B cell (primary cell): ENCODE results near the gene UBR4. TPM values are rescaled to one million over a fixed set of nuclear protein-coding genes. Genes with fewer than 3 reads are reported as not detected.

Experiments
- ATAC-seq: fragments of 200-7000 bp; cut with Tn5 transposase; one replicate; pipeline ENCODE4 v1.10.0; 2021; ENCODE audit warnings: low read depth, mild to moderate bottlenecking, moderate number of reproducible peaks, moderate library complexity
- CTCF ChIA-PET: fragments of 350-600 bp; sonication (Branson Sonifier 250); formaldehyde crosslinking; loops from one replicate; lab custom pipeline; 2021; ENCODE audit warnings: antibody characterized with exemption, inconsistent platforms; lab: Charles Lee
- POLR2A ChIA-PET: fragments of 350-600 bp; sonication (Branson Sonifier 250); formaldehyde crosslinking; loops from one replicate; lab custom pipeline; 2021; ENCODE audit warnings: antibody characterized with exemption; lab: Charles Lee
- DNase-seq: peaks from one replicate; pipeline ENCODE4 v3.0.0; 2013
- H2AFZ ChIP-seq: 2 replicates; pipeline ENCODE4 v1.6.1; 2012; ENCODE audit warnings: mild to moderate bottlenecking, low read depth, low read length; ENCODE audit not compliant: insufficient read depth, poor library complexity, severe bottlenecking
- H3K27ac ChIP-seq, 2 donors: 1 replicate in 1 of 2; 2 replicates in 1 of 2; pipeline ENCODE4 v1.5.1; 2012 to 2013; ENCODE audit warnings: low read length in 2 of 2, mild to moderate bottlenecking in 2 of 2, moderate library complexity in 1 of 2
- H3K27me3 ChIP-seq, 4 experiments: fragments of 200-600 bp in 1 of 4; sonication (generic) in 1 of 4; replicated peaks in 1 of 4; 1 replicate in 2 of 4; 2 replicates in 2 of 4; pipeline versions ENCODE4 v1.6.1 to v1.7.0; 2013 to 2016; ENCODE audit warnings: low read length in 3 of 4, mild to moderate bottlenecking in 2 of 4, mixed read lengths in 1 of 4, moderate library complexity in 1 of 4; ENCODE audit not compliant: insufficient read depth in 4 of 4, control insufficient read depth in 3 of 4; ENCODE audit errors: control extremely low read depth in 1 of 4
- H3K36me3 ChIP-seq, 2 experiments: replicated peaks in 1 of 2; 1 replicate in 1 of 2; 2 replicates in 1 of 2; pipeline versions ENCODE4 v1.6.1 to v1.7.1; 2013; ENCODE audit warnings: low read length in 1 of 2; ENCODE audit not compliant: insufficient read depth in 2 of 2, control insufficient read depth in 1 of 2; ENCODE audit errors: control extremely low read depth in 1 of 2, extremely low read depth in 1 of 2
- H3K4me1 ChIP-seq, 2 donors: fragments of 200-600 bp in 1 of 2; sonication (generic) in 1 of 2; 1 replicate in 1 of 2; 2 replicates in 1 of 2; pipeline versions ENCODE4 v1.5.1 to v1.6.1; 2013 to 2017; ENCODE audit warnings: low read length in 2 of 2; ENCODE audit not compliant: control insufficient read depth in 2 of 2, insufficient read depth in 2 of 2
- H3K4me2 ChIP-seq: replicated peaks from 2 replicates; pipeline ENCODE3; 2012; ENCODE audit warnings: mild to moderate bottlenecking, low read depth, low read length; ENCODE audit not compliant: poor library complexity, severe bottlenecking
- H3K4me3 ChIP-seq, 5 experiments: fragments of 200-600 bp in 1 of 5; sonication (generic) in 1 of 5; 1 replicate in 3 of 5; 2 replicates in 2 of 5; pipeline versions ENCODE4 v1.5.1 to v1.7.0; 2011 to 2016; ENCODE audit warnings: low read length in 4 of 5, mild to moderate bottlenecking in 4 of 5, low read depth in 2 of 5, control low read depth in 1 of 5, moderate library complexity in 1 of 5; ENCODE audit not compliant: insufficient read depth in 1 of 5; ENCODE audit errors: control extremely low read depth in 1 of 5, extremely low read depth in 1 of 5
- H3K79me2 ChIP-seq: fragments of 200-600 bp; sonication (generic); one replicate; pipeline ENCODE4 v1.6.0; 2016; ENCODE audit warnings: low read length; ENCODE audit not compliant: control insufficient read depth, insufficient read depth
- H3K9ac ChIP-seq: fragments of 200-600 bp; sonication (generic); 2 replicates; pipeline ENCODE4 v1.6.1; 2017; ENCODE audit warnings: mild to moderate bottlenecking, low read length, moderate library complexity
- H3K9me3 ChIP-seq, 3 donors: one replicate each; pipeline versions ENCODE4 v1.6.1 to v1.7.1; 2013; ENCODE audit warnings: low read length in 2 of 3; ENCODE audit not compliant: control insufficient read depth in 2 of 3, insufficient read depth in 1 of 3; ENCODE audit errors: control extremely low read depth in 1 of 3
- H4K20me1 ChIP-seq: 2 replicates; pipeline ENCODE4 v1.6.0; 2012; ENCODE audit warnings: mild to moderate bottlenecking, low read length; ENCODE audit not compliant: insufficient read depth, control insufficient read depth, poor library complexity, severe bottlenecking
- H3K27ac Mint-ChIP-seq: one replicate; pipeline ENCODE4 v1.8.0; 2021; ENCODE audit warnings: mixed read lengths
- H3K27me3 Mint-ChIP-seq: one replicate; pipeline ENCODE4 v1.8.0; 2021; ENCODE audit warnings: mixed read lengths
- H3K4me1 Mint-ChIP-seq: one replicate; pipeline ENCODE4 v1.8.0; 2021; ENCODE audit warnings: mixed read lengths
- H3K4me3 Mint-ChIP-seq: one replicate; pipeline ENCODE4 v1.8.0; 2021; ENCODE audit warnings: mixed read lengths
- H3K9me3 Mint-ChIP-seq: one replicate; pipeline ENCODE4 v1.8.0; 2022; ENCODE audit warnings: mixed read lengths; ENCODE audit not compliant: insufficient read depth
- EZH2 ChIP-seq: IDR thresholded peaks from 2 replicates; pipeline ENCODE4 v1.6.1; 2012; ENCODE audit warnings: borderline replicate concordance, low read depth, mild to moderate bottlenecking, moderate library complexity, low read length; ENCODE audit not compliant: insufficient read depth, poor library complexity, severe bottlenecking
- WGBS: methylation state at CpG from one replicate; pipeline ENCODE4 v1.1.5; 2013; ENCODE audit warnings: missing lambda C conversion rate; ENCODE audit not compliant: insufficient coverage; 5-methylcytosine and 5-hydroxymethylcytosine counted together
- intact Hi-C: fragments of 100-400 bp; cut with micrococcal nuclease; formaldehyde crosslinking; loops from one replicate; pipeline ENCODE4 v1.10.0; 2022
- polyA plus RNA-seq: library from polyadenylated mRNA; depleted of rRNA; stranded (reverse); fragments of >200 nt; gene quantifications from 2 replicates; pipeline ENCODE4 v1.2.3, GENCODE V29; 2012
- total RNA-seq, 2 donors: library from RNA; stranded (reverse); fragments of 120-200 nt in 1 of 2; gene quantifications; 1 replicate in 1 of 2; 2 replicates in 1 of 2; pipeline versions ENCODE4 v1.2.3 to v1.2.4, GENCODE V29; 2013 to 2022
- TF ChIP-seq, protein P1 (sequence below): fragments of 200-600 bp; IDR thresholded peaks from one replicate; pipeline ENCODE4 v1.8.0; 2022; ENCODE audit warnings: antibody characterized with exemption, mild to moderate bottlenecking

Gene UBR4
- total and polyA plus RNA-seq, 2 donors (not counting 1 experiment from before 2014, with no cell fraction given): 90.0 to 190 TPM

DNA sequence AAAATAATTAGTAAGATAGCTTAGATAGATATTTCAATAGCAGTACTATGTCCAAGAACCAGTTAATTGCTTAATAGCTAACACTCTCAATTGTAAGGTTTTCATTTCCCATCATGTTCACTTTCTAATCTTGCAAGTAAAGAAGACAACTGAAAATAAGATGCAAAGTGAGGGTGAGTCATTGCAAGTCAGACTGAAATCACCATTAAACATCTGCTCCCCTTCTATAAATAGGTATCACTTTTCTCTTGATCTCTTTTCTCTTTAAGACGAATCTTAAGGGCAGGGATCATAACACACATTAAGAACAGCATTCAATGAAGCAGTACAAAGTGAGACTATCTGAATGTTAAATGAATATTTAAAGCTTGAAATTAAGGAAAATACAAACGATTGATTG lies 40.4 kb downstream of the UBR4 start:
- H3K9me3 ChIP-seq: no peaks in the 10 kb centered on the region
- H3K4me2 ChIP-seq: no peak overlapping the region
- no CpG with 5 or more reads among the region's 2 CpGs for WGBS
- Mint-ChIP-seq H3K9me3 (no peaks in the 10 kb centered on the region), H3K27ac (no peak overlapping the region), H3K27me3 (no peaks in the 10 kb centered on the region), H3K4me3 (no peak overlapping the region), H3K4me1 (no peaks in the 10 kb centered on the region)
- no peak overlapping the region for H2AFZ ChIP-seq
- no peaks in the 10 kb centered on the region for H4K20me1 ChIP-seq
- intact Hi-C loops: no loop called here
- H3K36me3 ChIP-seq: peaks cover 12 to 96% of the 10 kb centered on the region in 2 experiments
- CTCF ChIA-PET: interaction anchor here (0.9 kb wide), 1 partner anchor 71 kb away, joined by 4 read pairs; no protein-coding TSS in a partner anchor
- no peak for ATAC-seq
- no peak overlapping the region for H3K4me3 ChIP-seq
- no peak overlapping the region for H3K9ac ChIP-seq
- no peak for DNase-seq
- POLR2A ChIA-PET: no interaction called here
- TF ChIP-seq EZH2: no peak
- TF ChIP-seq, protein P1, sequence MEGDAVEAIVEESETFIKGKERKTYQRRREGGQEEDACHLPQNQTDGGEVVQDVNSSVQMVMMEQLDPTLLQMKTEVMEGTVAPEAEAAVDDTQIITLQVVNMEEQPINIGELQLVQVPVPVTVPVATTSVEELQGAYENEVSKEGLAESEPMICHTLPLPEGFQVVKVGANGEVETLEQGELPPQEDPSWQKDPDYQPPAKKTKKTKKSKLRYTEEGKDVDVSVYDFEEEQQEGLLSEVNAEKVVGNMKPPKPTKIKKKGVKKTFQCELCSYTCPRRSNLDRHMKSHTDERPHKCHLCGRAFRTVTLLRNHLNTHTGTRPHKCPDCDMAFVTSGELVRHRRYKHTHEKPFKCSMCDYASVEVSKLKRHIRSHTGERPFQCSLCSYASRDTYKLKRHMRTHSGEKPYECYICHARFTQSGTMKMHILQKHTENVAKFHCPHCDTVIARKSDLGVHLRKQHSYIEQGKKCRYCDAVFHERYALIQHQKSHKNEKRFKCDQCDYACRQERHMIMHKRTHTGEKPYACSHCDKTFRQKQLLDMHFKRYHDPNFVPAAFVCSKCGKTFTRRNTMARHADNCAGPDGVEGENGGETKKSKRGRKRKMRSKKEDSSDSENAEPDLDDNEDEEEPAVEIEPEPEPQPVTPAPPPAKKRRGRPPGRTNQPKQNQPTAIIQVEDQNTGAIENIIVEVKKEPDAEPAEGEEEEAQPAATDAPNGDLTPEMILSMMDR: no peak
- H3K4me1 ChIP-seq: no peaks in the 10 kb centered on the region
- no peak overlapping the region for H3K27ac ChIP-seq
- no peaks in the 10 kb centered on the region for H3K79me2 ChIP-seq
- H3K27me3 ChIP-seq: no peaks in the 10 kb centered on the region

DNA sequence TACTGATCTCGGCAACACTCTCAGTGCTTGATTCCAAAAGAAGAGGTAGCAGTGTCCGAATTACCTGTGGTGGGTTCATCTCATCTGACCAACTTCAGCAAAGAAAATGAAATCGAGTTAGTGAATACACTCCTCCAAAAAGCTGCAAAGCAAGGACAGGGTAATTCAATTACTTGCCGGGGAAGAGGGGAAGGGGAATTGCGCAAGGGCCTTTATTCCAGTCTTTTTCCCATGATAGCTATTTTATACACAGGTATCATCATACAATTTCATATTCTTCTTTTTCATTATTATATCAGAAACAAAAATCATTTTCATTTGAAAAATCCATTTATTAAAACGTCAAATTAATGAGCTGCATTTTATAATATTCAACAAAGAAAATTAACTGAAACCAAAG lies 42.9 kb downstream of the UBR4 start:
- TF ChIP-seq EZH2: no peak
- TF ChIP-seq, protein P1: no peak
- CTCF ChIA-PET: interaction anchor here (1.6 kb wide), 1 partner anchor 74 kb away, joined by 5 read pairs; no protein-coding TSS in a partner anchor
- H3K4me2 ChIP-seq: no peak overlapping the region
- DNase-seq: no peak
- ATAC-seq: no peak
- no peak overlapping the region for H3K27ac ChIP-seq
- H4K20me1 ChIP-seq: no peaks in the 10 kb centered on the region
- H3K4me3 Mint-ChIP-seq: no peak overlapping the region
- WGBS: 100% methylated on average over 3 of the region's 6 CpGs
- POLR2A ChIA-PET: no interaction called here
- no peaks in the 10 kb centered on the region for H3K27me3 ChIP-seq
- intact Hi-C loops: no loop called here
- no peak overlapping the region for H3K9ac ChIP-seq
- no peaks in the 10 kb centered on the region for H3K4me1 Mint-ChIP-seq
- H3K9me3 ChIP-seq: no peaks in the 10 kb centered on the region
- H3K36me3 ChIP-seq: peaks cover 21 to 96% of the 10 kb centered on the region in 2 experiments
- no peaks in the 10 kb centered on the region for H3K79me2 ChIP-seq
- H3K9me3 Mint-ChIP-seq: no peaks in the 10 kb centered on the region
- no peak overlapping the region for H3K27ac Mint-ChIP-seq
- no peak overlapping the region for H2AFZ ChIP-seq
- no peaks in the 10 kb centered on the region for H3K27me3 Mint-ChIP-seq
- no peak overlapping the region for H3K4me3 ChIP-seq
- H3K4me1 ChIP-seq: no peaks in the 10 kb centered on the region
